Spinal cord (tissue), 10 donors: ENCODE data around the gene SPRR4. TPM values are rescaled to one million over a fixed set of nuclear protein-coding genes. Genes with fewer than 3 reads are reported as not detected.
A peak's percentile ranks its signal among the peaks of the same experiment; 100 is the strongest.

Experiments
- DNase-seq, 6 donors: peaks; one replicate each; pipeline versions ENCODE4 v3.0.0 to v3.0.0-alpha.2; 2013 to 2015; ENCODE audit warnings: low spot score in 6 of 6, low read depth in 4 of 6
- H3K27ac ChIP-seq: one replicate; pipeline ENCODE4 v1.5.1; 2013; ENCODE audit warnings: low read depth, low read length, control low read depth
- H3K27me3 ChIP-seq: one replicate; pipeline ENCODE4 v1.6.1; 2013; ENCODE audit warnings: low read length; ENCODE audit not compliant: control insufficient read depth, insufficient read depth
- H3K36me3 ChIP-seq: one replicate; pipeline ENCODE4 v1.6.1; 2013; ENCODE audit warnings: low read length; ENCODE audit not compliant: control insufficient read depth, insufficient read depth
- H3K4me1 ChIP-seq: one replicate; pipeline ENCODE4 v1.6.1; 2013; ENCODE audit warnings: low read length; ENCODE audit not compliant: control insufficient read depth, insufficient read depth
- H3K4me3 ChIP-seq: one replicate; pipeline ENCODE4 v1.5.1; 2013; ENCODE audit warnings: low read depth, low read length, control low read depth
- H3K9me3 ChIP-seq: one replicate; pipeline ENCODE4 v1.6.1; 2013; ENCODE audit warnings: low read length; ENCODE audit not compliant: control insufficient read depth, insufficient read depth
- WGBS: methylation state at CpG from one replicate; pipeline ENCODE4 v1.1.5; 2013; ENCODE audit warnings: missing lambda C conversion rate; ENCODE audit not compliant: insufficient coverage; 5-methylcytosine and 5-hydroxymethylcytosine counted together
- polyA plus RNA-seq, 2 donors: library from polyadenylated mRNA; unstranded; fragments of 120-200 nt; gene quantifications; one replicate each; pipeline ENCODE4 v1.2.1, GENCODE V29; 2013; ENCODE audit not compliant: insufficient read length in 2 of 2
- total RNA-seq, 2 donors: library from RNA; depleted of rRNA in 1 of 2; stranded (reverse); fragments of 120-200 nt in 1 of 2; fragments of >200 nt in 1 of 2; gene quantifications; one replicate each; pipeline versions ENCODE4 v1.2.3 to v1.2.4, GENCODE V29; 2013 to 2014
- donor health status: healthy.

SPRR4 gene
- total and polyA plus RNA-seq, 4 donors = not detected

GRCh38 chr1:152946651-152947256 is 23.7 kb upstream of the SPRR4 start, which contains the start of gene SPRR5:
TSS of gene SPRR5 (plus strand) at chr1:152947206. CDS start at chr1:152948555, 1,349 bp downstream.
- WGBS = 91% methylated on average over 2 of the region's 4 CpGs
- Histone ChIP-seq H3K4me3 (no peak within 1 kb of the TSS), H3K4me1 (no peaks in the 10 kb centered on the region), H3K9me3 (no peaks in the 10 kb centered on the region), H3K27ac (no peak within 1 kb of the TSS), H3K27me3 (no peaks in the 10 kb centered on the region), H3K36me3 (no peaks in the 10 kb centered on the region)
- DNase-seq = no peak

- Histone ChIP-seq H3K27ac (no peak overlapping the region), H3K9me3 (no peaks in the 10 kb centered on the region), H3K4me3 (no peak overlapping the region), H3K4me1 (no peaks in the 10 kb centered on the region), H3K27me3 (no peaks in the 10 kb centered on the region), H3K36me3 (no peaks in the 10 kb centered on the region)
- WGBS = no CpG with 5 or more reads among the region's 5 CpGs
- no peak for DNase-seq
Observed at GRCh38 chr1:152951711-152952110, 18.7 kb upstream of the SPRR4 start.

GRCh38 chr1:152953761-152954160 is 16.7 kb upstream of the SPRR4 start:
- WGBS = 81% methylated on average over 3 of the region's 7 CpGs
- no peaks in the 10 kb centered on the region for H3K27me3 ChIP-seq
- DNase-seq = no peak

GRCh38 chr1:152954436-152954835 is 16.0 kb upstream of the SPRR4 start:
- Histone ChIP-seq H3K9me3 (no peaks in the 10 kb centered on the region), H3K4me3 (no peak overlapping the region), H3K36me3 (no peaks in the 10 kb centered on the region), H3K27me3 (no peaks in the 10 kb centered on the region), H3K4me1 (no peaks in the 10 kb centered on the region), H3K27ac (no peak overlapping the region)
- DNase-seq = no peak
- WGBS = 93% methylated on average over 3 of the region's 6 CpGs

More at GRCh38 chr1:152953761-152954160, 16.7 kb upstream of the SPRR4 start:
- no peak overlapping the region for H3K4me3 ChIP-seq
- no peaks in the 10 kb centered on the region for H3K36me3 ChIP-seq
- H3K9me3 ChIP-seq = no peaks in the 10 kb centered on the region
- no peak overlapping the region for H3K27ac ChIP-seq
- H3K4me1 ChIP-seq = no peaks in the 10 kb centered on the region

- DNase-seq = no peak
- H3K36me3 ChIP-seq = no peaks in the 10 kb centered on the region
- no peaks in the 10 kb centered on the region for H3K4me1 ChIP-seq
- 100% methylated on average over 2 of the region's 3 CpGs for WGBS
- no peaks in the 10 kb centered on the region for H3K27me3 ChIP-seq
- no peak overlapping the region for H3K4me3 ChIP-seq
- H3K9me3 ChIP-seq = no peaks in the 10 kb centered on the region
- H3K27ac ChIP-seq = no peak overlapping the region
Observed at GRCh38 chr1:152957561-152957960, 12.9 kb upstream of the SPRR4 start.

- Histone ChIP-seq H3K4me1 (no peaks in the 10 kb centered on the region), H3K27ac (no peak overlapping the region), H3K4me3 (no peak overlapping the region), H3K27me3 (no peaks in the 10 kb centered on the region), H3K9me3 (no peaks in the 10 kb centered on the region), H3K36me3 (no peaks in the 10 kb centered on the region)
- 71% methylated on average over 1 of the region's 3 CpGs for WGBS
- DNase-seq = no peak
Observed at GRCh38 chr1:152959273-152959672, 11.2 kb upstream of the SPRR4 start.

GRCh38 chr1:152959801-152960451 is 10.5 kb upstream of the SPRR4 start:
- DNase-seq = no peak
- H3K36me3 ChIP-seq = no peaks in the 10 kb centered on the region
- H3K27ac ChIP-seq = no peak overlapping the region
- no peaks in the 10 kb centered on the region for H3K9me3 ChIP-seq
- no peaks in the 10 kb centered on the region for H3K27me3 ChIP-seq
- WGBS = 95% methylated on average over 10 of the region's 10 CpGs
- no peaks in the 10 kb centered on the region for H3K4me1 ChIP-seq
- H3K4me3 ChIP-seq = no peak overlapping the region

- Histone ChIP-seq H3K27ac (no peak overlapping the region), H3K4me3 (no peak overlapping the region), H3K27me3 (no peaks in the 10 kb centered on the region), H3K4me1 (no peaks in the 10 kb centered on the region), H3K9me3 (no peaks in the 10 kb centered on the region), H3K36me3 (no peaks in the 10 kb centered on the region)
- WGBS = 84% methylated on average over 3 of the region's 10 CpGs
- DNase-seq = no peak
Observed at GRCh38 chr1:152960452-152961044, 9.9 kb upstream of the SPRR4 start.

GRCh38 chr1:152961226-152961891 is 9.1 kb upstream of the SPRR4 start:
- H3K27ac ChIP-seq = no peak overlapping the region
- 80% methylated on average over 4 of the region's 7 CpGs for WGBS
- H3K36me3 ChIP-seq = no peaks in the 10 kb centered on the region
- no peaks in the 10 kb centered on the region for H3K27me3 ChIP-seq
- H3K4me1 ChIP-seq = no peaks in the 10 kb centered on the region
- H3K4me3 ChIP-seq = no peak overlapping the region
- DNase-seq = peak in 1 of 6 donors; percentile 1
- no peaks in the 10 kb centered on the region for H3K9me3 ChIP-seq
